NCI-H226 (cell line): ENCODE results near the gene CDC42BPA.
A peak's percentile ranks its signal among the peaks of the same experiment; 100 is the strongest.
"Not testable (repeated sequence)": the region's sequence is repeated elsewhere in the genome, so short reads cannot be mapped to it uniquely, and the experiment has no call there.

Experiments used
- DNase-seq: peaks from one replicate; pipeline ENCODE4 v3.0.0-alpha.2; 2015

The CDC42BPA gene

DNA sequence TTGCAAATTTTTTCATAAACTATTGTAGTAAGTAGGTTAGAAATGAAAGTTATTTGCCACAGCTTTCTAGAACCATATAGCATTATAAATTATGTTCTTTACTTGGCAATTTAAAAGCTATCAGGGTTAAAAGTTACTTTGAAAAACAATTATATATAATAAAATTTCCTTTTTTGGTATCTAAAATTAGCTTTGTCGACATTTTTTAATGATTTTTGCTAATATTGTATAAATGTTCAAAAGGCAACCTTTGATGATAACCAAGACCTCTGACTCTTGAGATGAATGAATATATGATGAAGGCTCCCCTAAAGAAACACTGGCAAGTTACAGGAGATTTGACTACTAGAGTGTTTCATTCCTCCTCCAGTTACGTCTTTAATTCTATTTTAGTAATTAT is 121.2 kb downstream of the CDC42BPA start:
- DNase-seq: no peak

GRCh38 chr1:227192163-227192562 is 126.1 kb downstream of the CDC42BPA start:
- DNase-seq: peak; percentile 59

GRCh38 chr1:227191607-227192006 is 126.7 kb downstream of the CDC42BPA start:
- no peak for DNase-seq

GRCh38 chr1:227190321-227190720 is 128.0 kb downstream of the CDC42BPA start:
- DNase-seq: no peak

- no peak for DNase-seq
Observed at GRCh38 chr1:227185291-227185690, 133.0 kb downstream of the CDC42BPA start.

GRCh38 chr1:227182012-227182411 is 136.3 kb downstream of the CDC42BPA start:
- DNase-seq: no peak

GRCh38 chr1:227175611-227176010 is 142.7 kb downstream of the CDC42BPA start:
- DNase-seq: no peak

DNA sequence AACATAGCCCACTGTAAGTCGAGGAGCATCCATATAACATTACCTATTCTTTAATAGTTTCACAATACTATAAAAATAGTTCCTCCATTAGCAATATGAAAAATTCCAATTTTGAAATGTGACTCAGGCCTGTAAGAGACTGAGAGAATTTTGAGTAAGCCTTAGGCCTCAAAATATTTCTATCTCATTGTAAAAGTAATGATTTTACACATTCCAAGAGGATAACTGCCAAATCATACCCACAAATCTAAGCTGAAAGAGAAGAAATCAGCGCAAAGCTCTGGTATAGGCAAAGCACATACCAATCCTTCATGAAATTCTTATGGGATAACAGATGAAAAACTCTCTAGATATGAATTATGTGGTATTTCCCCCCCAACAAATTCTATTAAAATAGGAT is 144.1 kb downstream of the CDC42BPA start:
- DNase-seq: peak; percentile 58

DNA sequence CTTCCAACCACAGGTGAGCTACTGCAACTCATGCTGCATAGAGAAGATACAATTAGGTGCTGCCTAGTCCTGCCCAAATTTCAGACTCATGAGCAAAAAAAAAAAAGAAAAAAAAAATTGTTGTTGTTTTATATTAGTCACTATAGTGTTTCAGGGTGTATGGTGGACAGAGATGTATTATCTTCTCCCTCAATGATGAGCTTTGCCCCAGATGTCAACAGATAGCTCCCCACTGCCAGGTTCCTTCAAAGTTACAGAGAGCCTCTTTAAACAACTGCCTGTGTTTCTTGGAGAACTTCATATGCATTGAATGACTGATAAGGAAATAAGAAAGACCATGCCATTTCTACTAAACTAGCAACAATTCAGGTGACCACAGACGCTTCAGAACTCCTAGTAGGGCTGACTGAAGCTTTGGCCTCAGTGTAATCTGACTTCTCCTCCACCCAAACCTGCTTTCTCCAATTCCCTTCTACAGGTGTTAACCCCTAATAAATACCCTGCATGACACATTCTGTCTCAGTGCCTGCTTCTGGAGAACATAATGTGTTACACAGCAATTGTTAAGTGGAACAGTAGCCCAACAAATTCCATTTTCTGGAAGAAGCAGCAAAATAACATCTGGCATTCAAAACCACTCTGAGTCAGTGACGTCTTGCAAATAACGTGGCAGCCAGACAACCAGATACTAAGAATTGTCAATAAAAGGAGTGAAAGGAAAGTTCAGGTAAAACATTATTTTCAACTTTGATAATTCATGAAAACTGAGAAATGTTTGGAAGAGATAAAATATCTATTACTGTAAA is 147.7 kb downstream of the CDC42BPA start:
- DNase-seq: no peak

GRCh38 chr1:227169343-227169742 is 148.9 kb downstream of the CDC42BPA start:
- DNase-seq: no peak

- no peak for DNase-seq
Observed at GRCh38 chr1:227167276-227168101, 150.8 kb downstream of the CDC42BPA start.

- DNase-seq: no peak
Observed at GRCh38 chr1:227166559-227166958, 151.7 kb downstream of the CDC42BPA start.

GRCh38 chr1:227161470-227161869 is 156.8 kb downstream of the CDC42BPA start:
- no peak for DNase-seq

GRCh38 chr1:227156520-227156919 is 161.8 kb downstream of the CDC42BPA start:
- DNase-seq: no peak

GRCh38 chr1:227155688-227156087 is 162.6 kb downstream of the CDC42BPA start:
- DNase-seq: no peak

DNA sequence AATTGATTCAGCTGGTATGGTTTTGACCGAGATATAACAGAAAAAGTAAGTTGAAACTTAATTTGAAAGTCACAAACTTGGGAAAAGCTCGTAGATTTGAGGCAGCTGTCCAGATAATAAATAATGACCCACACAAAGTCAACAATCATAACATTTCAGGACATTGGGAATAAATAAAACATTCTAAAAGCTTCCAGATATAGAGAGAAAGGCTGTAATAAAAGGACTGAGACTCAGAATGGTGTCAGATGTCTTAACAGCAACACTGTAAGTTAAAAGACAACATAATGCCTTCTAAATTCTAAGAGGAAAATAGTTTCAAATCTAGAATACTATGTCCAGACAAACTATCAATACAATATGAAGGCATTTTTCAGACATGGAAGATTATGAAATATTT is 163.3 kb downstream of the CDC42BPA start:
- no peak for DNase-seq

DNA sequence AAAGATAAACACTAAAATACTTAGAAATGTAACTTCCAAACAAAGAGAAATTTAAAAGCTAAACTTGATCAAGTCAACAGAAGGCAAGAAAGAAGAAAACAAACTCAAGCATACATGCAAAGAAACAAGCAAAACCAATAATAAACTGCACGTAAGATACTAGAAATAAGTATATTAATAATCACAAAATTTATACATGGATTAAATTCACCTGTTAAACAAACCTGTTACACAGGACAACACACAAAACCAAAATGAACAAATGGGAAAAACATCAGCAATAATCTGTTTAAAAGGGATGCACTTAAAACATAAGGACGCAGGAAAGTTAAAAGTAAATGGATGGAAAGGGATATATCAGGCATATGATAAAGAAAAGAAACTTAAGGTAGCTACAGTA is 165.8 kb downstream of the CDC42BPA start:
- no peak for DNase-seq

GRCh38 chr1:227140376-227140775 is 177.9 kb downstream of the CDC42BPA start:
- DNase-seq: no peak

DNA sequence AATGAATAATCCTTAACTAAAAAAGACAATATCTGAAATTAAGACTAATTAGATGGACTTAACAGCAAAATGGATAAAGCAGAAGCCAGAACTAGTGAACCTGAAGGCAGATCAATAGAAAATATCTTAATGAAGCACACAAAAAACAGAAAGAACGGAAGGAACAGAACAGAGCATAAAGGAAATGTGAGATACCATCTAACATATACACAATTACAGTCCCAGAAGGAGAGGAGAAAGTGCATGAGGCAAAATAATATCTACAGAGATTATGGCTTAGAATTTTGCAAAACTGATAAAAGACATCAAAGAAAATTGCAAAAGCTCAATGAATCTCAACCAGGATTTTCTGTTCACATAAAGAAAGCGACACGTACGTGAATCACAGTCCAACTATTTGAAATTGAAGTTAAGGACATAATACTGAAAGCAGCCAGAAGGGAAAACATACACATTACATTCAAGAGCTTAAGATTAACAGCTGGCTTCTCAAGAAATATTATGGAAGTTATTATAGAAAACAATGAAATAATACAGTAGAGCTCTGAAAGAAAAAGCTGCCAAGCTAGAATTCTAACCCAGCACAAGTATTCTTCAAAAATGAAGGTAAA is 182.0 kb downstream of the CDC42BPA start:
- no peak for DNase-seq

DNA sequence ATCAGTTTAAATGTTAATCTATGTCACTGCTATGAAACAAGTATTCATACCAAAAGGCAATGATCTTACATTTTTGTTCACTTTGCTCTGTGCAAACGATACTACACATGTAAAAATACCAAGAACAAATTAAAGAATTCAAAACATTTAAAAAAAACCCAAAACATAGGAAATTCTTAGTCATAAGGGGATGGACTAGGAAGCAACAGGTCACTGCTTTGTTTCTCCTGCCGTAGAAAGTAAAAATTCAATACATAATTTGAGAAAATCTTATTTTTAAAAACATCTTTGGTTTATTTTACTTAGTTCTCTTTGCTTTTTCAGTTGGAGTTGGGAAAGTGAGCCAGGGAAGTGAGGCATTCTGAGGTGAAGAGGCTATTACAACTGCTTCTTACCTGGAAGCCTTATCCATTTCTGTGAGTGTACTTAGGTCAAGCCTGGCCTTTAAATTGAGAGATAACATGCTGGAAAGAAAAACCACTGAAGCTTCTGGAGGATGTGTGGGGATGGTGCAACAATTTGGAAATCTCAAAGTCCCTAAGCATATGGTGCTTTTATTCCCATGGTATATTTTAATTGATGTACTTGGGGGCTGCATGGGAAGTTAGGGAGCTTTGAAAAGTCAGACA is 183.5 kb downstream of the CDC42BPA start:
- no peak for DNase-seq

GRCh38 chr1:227132695-227133094 is 185.6 kb downstream of the CDC42BPA start:
- not testable (repeated sequence) for DNase-seq

GRCh38 chr1:227131193-227131592 is 187.1 kb downstream of the CDC42BPA start:
- no peak for DNase-seq

- no peak for DNase-seq
Observed at GRCh38 chr1:227127891-227128290, 190.4 kb downstream of the CDC42BPA start.
